Bladder microvascular endothelial cell (primary cell): Measurements from ENCODE around the gene SHISAL1. TPM values are rescaled to one million over a fixed set of nuclear protein-coding genes. Genes with fewer than 3 reads are reported as not detected.

Experiments used
- total RNA-seq: library from RNA; depleted of rRNA; stranded (reverse); fragments of >200 nt; gene quantifications from 2 replicates; pipeline ENCODE4 v1.2.3, GENCODE V29; 2014

SHISAL1 gene
- under 0.01 TPM in 2 replicates for total RNA-seq

DNA sequence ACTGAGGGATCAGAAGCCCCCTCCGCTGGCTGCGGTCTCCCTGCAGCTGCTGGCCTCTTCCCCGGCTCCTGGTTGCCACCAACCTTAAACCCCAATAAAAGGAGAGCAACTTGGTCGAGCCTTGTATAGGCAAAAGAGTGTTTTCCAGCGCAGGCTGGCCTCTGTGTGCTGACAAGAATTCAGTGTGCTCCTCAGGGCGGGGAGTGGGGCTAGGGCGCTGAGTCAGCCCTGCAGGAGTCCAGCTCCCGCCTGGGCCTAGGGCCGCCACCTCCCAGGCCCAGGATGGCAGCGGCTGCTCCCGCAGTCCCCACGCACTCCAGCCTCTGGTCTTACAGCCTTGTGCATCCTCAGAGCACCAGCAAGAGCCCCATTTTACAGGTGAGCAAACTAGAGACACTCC is at the start of gene SHISAL1:
Gene SHISAL1 (minus strand): TSS at position 186 of the 400 bp plus-strand sequence. CDS start 12,006 bp downstream, outside the sequence.

Other genes starting within 250 kb of the SHISAL1 start
- gene PARVG, start 132.0 kb downstream of the SHISAL1 start, total RNA-seq: 0.16 and 0.19 TPM in 2 replicates
- gene RTL6, start 185.3 kb upstream of the SHISAL1 start, total RNA-seq: 8.4 and 20.2 TPM in 2 replicates